Naive thymus-derived CD4-positive, alpha-beta T cell (primary cell): Measurements from ENCODE around the gene ATP8A1. TPM values are rescaled to one million over a fixed set of nuclear protein-coding genes. Genes with fewer than 3 reads are reported as not detected.

Source experiments
- ATAC-seq: fragments of 150-1000 bp; cut with Tn5 transposase; 2 replicates; pipeline ENCODE4 v1.10.0; 2021; ENCODE audit warnings: mild to moderate bottlenecking, moderate library complexity
- CTCF ChIA-PET: fragments of 350-600 bp; sonication (Branson Sonifier 250); formaldehyde crosslinking; loops from one replicate; lab custom pipeline; 2021; ENCODE audit warnings: antibody characterized with exemption; lab: Charles Lee
- POLR2A ChIA-PET: fragments of 350-600 bp; sonication (Branson Sonifier 250); formaldehyde crosslinking; loops from one replicate; lab custom pipeline; 2021; ENCODE audit warnings: antibody characterized with exemption, inconsistent platforms; lab: Charles Lee
- DNase-seq, 9 donors: peaks; one replicate each; pipeline versions ENCODE4 v3.0.0 to v3.0.0-alpha.2; 2020 to 2022; ENCODE audit warnings: mixed read lengths in 1 of 9
- H3K27ac ChIP-seq: one replicate; pipeline ENCODE4 v1.7.0; 2013; ENCODE audit warnings: mild to moderate bottlenecking, low read depth, low read length, moderate library complexity
- H3K27me3 ChIP-seq, 2 donors: one replicate each; pipeline ENCODE4 v1.7.0; 2013; ENCODE audit warnings: low read length in 2 of 2, mild to moderate bottlenecking in 2 of 2, moderate library complexity in 2 of 2; ENCODE audit not compliant: control insufficient read depth in 2 of 2, insufficient read depth in 2 of 2
- H3K36me3 ChIP-seq, 3 experiments: 1 replicate in 2 of 3; 2 replicates in 1 of 3; pipeline ENCODE4 v1.7.0; 2013; ENCODE audit warnings: low read length in 3 of 3, mild to moderate bottlenecking in 3 of 3, moderate library complexity in 1 of 3; ENCODE audit not compliant: insufficient read depth in 3 of 3, control insufficient read depth in 2 of 3
- H3K4me1 ChIP-seq, 2 donors: one replicate each; pipeline ENCODE4 v1.7.0; 2013; ENCODE audit warnings: low read length in 2 of 2, mild to moderate bottlenecking in 2 of 2, moderate library complexity in 1 of 2; ENCODE audit not compliant: control insufficient read depth in 2 of 2, insufficient read depth in 2 of 2
- H3K4me3 ChIP-seq: 2 replicates; pipeline ENCODE4 v1.7.0; 2013; ENCODE audit warnings: mild to moderate bottlenecking, low read length
- H3K9me3 ChIP-seq, 3 experiments: 1 replicate in 2 of 3; 2 replicates in 1 of 3; pipeline ENCODE4 v1.7.0; 2013; ENCODE audit warnings: low read length in 3 of 3; ENCODE audit not compliant: control insufficient read depth in 2 of 3
- H3K27ac Mint-ChIP-seq, 9 donors: one replicate each; pipeline ENCODE4 v1.8.0; 2020 to 2022; ENCODE audit warnings: mixed read lengths in 9 of 9, mild to moderate bottlenecking in 8 of 9, moderate library complexity in 5 of 9, inconsistent platforms in 2 of 9
- H3K27me3 Mint-ChIP-seq, 5 donors: one replicate each; pipeline ENCODE4 v1.8.0; 2021 to 2022; ENCODE audit warnings: mixed read lengths in 5 of 5, mild to moderate bottlenecking in 1 of 5
- H3K36me3 Mint-ChIP-seq, 5 donors: one replicate each; pipeline ENCODE4 v1.8.0; 2020 to 2022; ENCODE audit warnings: mixed read lengths in 5 of 5, mild to moderate bottlenecking in 3 of 5, inconsistent platforms in 1 of 5
- H3K4me1 Mint-ChIP-seq, 7 donors: one replicate each; pipeline ENCODE4 v1.8.0; 2020 to 2022; ENCODE audit warnings: mixed read lengths in 7 of 7, mild to moderate bottlenecking in 3 of 7, inconsistent platforms in 1 of 7
- H3K4me3 Mint-ChIP-seq, 10 donors: one replicate each; pipeline ENCODE4 v1.8.0; 2020 to 2022; ENCODE audit warnings: mild to moderate bottlenecking in 10 of 10, mixed read lengths in 10 of 10, moderate library complexity in 6 of 10, inconsistent platforms in 2 of 10
- H3K9me3 Mint-ChIP-seq, 11 donors: one replicate each; pipeline ENCODE4 v1.8.0; 2020 to 2022; ENCODE audit warnings: mixed read lengths in 11 of 11, mild to moderate bottlenecking in 4 of 11, inconsistent platforms in 1 of 11, moderate library complexity in 1 of 11
- intact Hi-C, 2 donors: fragments of 100-400 bp; cut with micrococcal nuclease; formaldehyde crosslinking; loops; one replicate each; pipeline ENCODE4 v1.15.1; 2023
- polyA plus RNA-seq, 2 donors: library from polyadenylated mRNA; unstranded; fragments of 300-500 nt; fragmentation: Illumina TruSeq; gene quantifications; one replicate each; pipeline ENCODE4 v1.2.3, GENCODE V29; 2021
- total RNA-seq, 6 experiments: library from RNA in 5 of 6; stranded (reverse) in 5 of 6; gene quantifications; 1 replicate in 5 of 6; 2 replicates in 1 of 6; pipeline ENCODE4 v1.2.3 and lab custom pipeline; 2021 to 2026

Gene ATP8A1
- total and polyA plus RNA-seq, 7 experiments from 2014 or later, result 8.8 to 66.8 (median 48.5) TPM

DNA sequence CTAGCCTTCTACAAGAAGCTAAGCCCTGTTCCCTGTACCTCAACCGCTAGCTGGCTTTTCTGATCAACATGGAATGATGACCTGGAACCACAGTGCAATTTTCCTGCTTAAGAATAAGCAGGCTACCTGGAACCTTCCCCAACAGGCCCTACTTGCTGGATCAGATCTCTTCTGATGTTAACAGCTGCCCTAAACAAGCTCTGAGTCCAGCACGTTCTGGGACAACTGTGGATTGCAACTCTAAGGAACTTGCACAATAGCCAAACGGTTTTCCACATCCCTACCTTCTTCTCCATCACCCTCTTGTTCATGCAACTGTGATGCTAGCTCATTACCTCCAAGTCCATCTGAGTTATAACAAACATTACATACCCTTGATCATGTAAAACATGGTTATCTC, 19.8 kb downstream of the ATP8A1 start:
- no peaks in the 10 kb centered on the region for H3K9me3 ChIP-seq
- DNase-seq (no peak), ATAC-seq (no peak)
- POLR2A ChIA-PET, result interaction anchor here (1.8 kb wide), 1 partner anchor 20 kb away, joined by 8 read pairs; the partner anchor contains the start of gene ATP8A1
- no peak overlapping the region for H3K27ac ChIP-seq
- Mint-ChIP-seq H3K27ac (peak overlapping the region in 4 of 9 donors; percentile 1 to 34 (median 7)), H3K27me3 (no peaks in the 10 kb centered on the region), H3K36me3 (peaks cover 0 to 13% (median 4%) of the 10 kb centered on the region in 5 donors), H3K9me3 (peaks cover 0 to 2% (median 0%) of the 10 kb centered on the region in 11 donors), H3K4me3 (peak overlapping the region in 6 of 10 donors; percentile 1 to 50 (median 16)), H3K4me1 (peaks cover 51 to 97% (median 87%) of the 10 kb centered on the region in 7 donors)
- H3K27me3 ChIP-seq, result no peaks in the 10 kb centered on the region
- H3K4me3 ChIP-seq, result no peak overlapping the region
- intact Hi-C loops, result loop anchor here in 1 of 2 donors (1.0 kb wide), 1 partner anchor 9 kb away; no protein-coding TSS in a partner anchor
- H3K36me3 ChIP-seq, result no peaks in the 10 kb centered on the region
- peaks cover 24 to 46% of the 10 kb centered on the region in 2 donors for H3K4me1 ChIP-seq
- CTCF ChIA-PET, result interaction anchor here (0.6 to 1.2 kb wide), 2 partner anchors 9 to 10 kb away, joined by 3 to 5 read pairs; no protein-coding TSS in a partner anchor

DNA sequence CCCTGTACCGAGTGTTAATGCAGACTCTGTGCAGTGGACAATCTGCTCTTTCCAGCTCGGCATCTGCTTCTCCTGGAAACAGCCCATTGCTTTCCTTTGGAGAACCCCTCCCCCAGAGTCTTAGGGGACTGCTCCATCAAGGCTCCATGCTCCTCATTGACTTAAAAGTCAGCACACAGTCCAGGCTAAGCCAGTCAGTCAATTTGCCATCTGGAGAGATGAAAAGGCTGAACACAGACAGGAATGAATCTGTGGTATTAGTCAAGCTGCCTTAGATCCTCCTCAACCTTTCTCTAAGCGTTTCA, 20.3 kb downstream of the ATP8A1 start:
- H3K4me1 Mint-ChIP-seq, result peaks cover 47 to 97% (median 87%) of the 10 kb centered on the region in 7 donors
- H3K27ac Mint-ChIP-seq, result peak overlapping the region in 1 of 9 donors; percentile 12
- Histone ChIP-seq H3K36me3 (no peaks in the 10 kb centered on the region), H3K27ac (no peak overlapping the region), H3K9me3 (no peaks in the 10 kb centered on the region), H3K4me1 (peaks cover 19 to 41% of the 10 kb centered on the region in 2 donors), H3K4me3 (no peak overlapping the region), H3K27me3 (no peaks in the 10 kb centered on the region)
- peaks cover 0 to 3% (median 0%) of the 10 kb centered on the region in 11 donors for H3K9me3 Mint-ChIP-seq
- POLR2A ChIA-PET, result interaction anchor here (1.5 kb wide), 1 partner anchor 20 kb away, joined by 12 read pairs; the partner anchor contains the start of gene ATP8A1
- peaks cover 4 to 12% (median 4%) of the 10 kb centered on the region in 5 donors for H3K36me3 Mint-ChIP-seq
- DNase-seq, result no peak
- H3K27me3 Mint-ChIP-seq, result no peaks in the 10 kb centered on the region
- ATAC-seq, result no peak
- H3K4me3 Mint-ChIP-seq, result peak overlapping the region in 3 of 10 donors; percentile 12 to 54 (median 50)
- intact Hi-C loops, result no loop called here
- CTCF ChIA-PET, result interaction anchor here (1.2 to 1.4 kb wide), 2 partner anchors 8 to 10 kb away, joined by 4 to 5 read pairs; no protein-coding TSS in a partner anchor

DNA sequence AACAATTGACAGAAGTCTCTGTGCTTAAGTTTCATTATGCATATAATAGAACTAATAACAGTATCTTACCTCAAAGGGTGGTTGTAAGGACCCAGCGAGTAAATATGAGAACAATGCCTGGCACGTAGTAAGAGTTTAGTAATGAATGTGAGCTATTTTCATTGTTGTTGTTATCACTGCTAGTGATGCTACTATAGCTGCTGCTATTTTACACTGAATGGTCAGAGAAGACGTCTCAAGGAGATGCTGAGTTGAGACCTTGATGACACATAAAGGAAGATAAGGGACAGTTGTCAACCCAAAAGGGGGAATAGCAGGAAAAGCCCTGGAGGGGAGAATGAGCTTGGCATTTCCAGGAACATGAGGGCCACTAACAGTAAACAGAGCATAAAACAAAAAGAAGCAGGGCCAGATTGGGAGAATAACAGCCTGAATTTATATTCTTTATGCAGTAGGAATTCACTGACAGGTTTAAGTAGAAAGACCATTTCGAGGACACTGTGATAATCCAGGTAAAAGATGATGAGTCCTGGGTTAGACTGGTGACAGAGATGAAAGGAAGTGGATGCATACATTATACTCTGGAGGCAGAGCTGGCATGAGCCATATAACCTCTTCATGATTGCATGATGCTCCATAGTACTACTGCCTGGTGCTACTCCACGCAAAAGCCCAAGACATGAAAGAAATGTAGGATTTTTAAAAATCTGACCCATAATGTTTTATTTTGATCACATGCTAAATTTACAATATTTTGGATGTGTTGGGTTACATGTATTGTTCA, 23.1 kb downstream of the ATP8A1 start:
- no peak for DNase-seq
- POLR2A ChIA-PET, result interaction anchor here (1.0 kb wide), 1 partner anchor 23 kb away, joined by 3 read pairs; the partner anchor contains the start of gene ATP8A1
- H3K27me3 Mint-ChIP-seq, result no peaks in the 10 kb centered on the region
- peak overlapping the region in 3 of 9 donors; percentile 6 to 48 (median 9) for H3K27ac Mint-ChIP-seq
- H3K9me3 Mint-ChIP-seq, result peaks cover 0 to 4% (median 0%) of the 10 kb centered on the region in 11 donors
- intact Hi-C loops, result loop anchor here in 1 of 2 donors (2.0 kb wide), 1 partner anchor 13 kb away; no protein-coding TSS in a partner anchor
- no peak overlapping the region for H3K4me3 ChIP-seq
- ATAC-seq, result no peak
- peaks cover 40 to 97% (median 89%) of the 10 kb centered on the region in 7 donors for H3K4me1 Mint-ChIP-seq
- CTCF ChIA-PET, result no interaction called here
- no peaks in the 10 kb centered on the region for H3K36me3 ChIP-seq
- peak overlapping the region in 1 of 10 donors; percentile 5 for H3K4me3 Mint-ChIP-seq
- no peaks in the 10 kb centered on the region for H3K27me3 ChIP-seq
- no peaks in the 10 kb centered on the region for H3K9me3 ChIP-seq
- peaks cover 14 to 32% of the 10 kb centered on the region in 2 donors for H3K4me1 ChIP-seq
- H3K36me3 Mint-ChIP-seq, result peaks cover 4 to 15% (median 9%) of the 10 kb centered on the region in 5 donors
- no peak overlapping the region for H3K27ac ChIP-seq

DNA sequence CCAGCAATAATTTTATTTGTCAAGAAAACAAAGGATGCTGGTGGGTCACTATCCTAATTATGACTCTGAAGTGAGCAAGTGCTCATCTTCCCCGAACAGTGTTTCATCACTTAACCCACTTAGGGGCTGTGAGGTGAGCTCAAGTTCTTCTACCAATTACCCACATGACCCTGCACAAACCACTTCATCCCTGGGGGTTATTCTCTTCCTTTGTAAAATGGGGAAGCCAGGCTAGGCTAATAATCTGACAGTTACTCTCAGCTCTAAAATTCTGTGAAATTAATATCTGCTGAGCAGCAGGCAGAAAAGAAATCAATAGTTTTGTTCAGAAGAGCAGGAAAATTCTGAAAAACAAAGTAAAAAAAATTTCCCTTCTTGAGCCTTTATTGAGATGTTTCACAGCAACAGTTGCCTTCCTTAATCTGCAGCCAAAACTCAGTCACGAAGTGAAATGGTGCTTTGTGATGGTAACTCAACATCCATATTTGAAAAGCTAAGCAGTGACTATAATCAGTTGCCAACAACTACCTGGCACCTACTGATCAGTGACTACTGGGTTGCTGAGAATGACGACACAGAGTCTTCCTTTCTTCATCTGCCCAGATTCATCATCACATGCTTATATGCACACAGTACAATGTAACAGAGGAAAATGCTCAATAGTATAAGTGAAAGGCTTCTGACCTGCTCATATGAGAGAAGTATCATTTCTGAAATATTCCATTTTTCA, 24.1 kb downstream of the ATP8A1 start:
- DNase-seq (no peak), ATAC-seq (no peak)
- intact Hi-C loops, result loop anchor here in 1 of 2 donors (2.0 kb wide), 1 partner anchor 14 kb away; no protein-coding TSS in a partner anchor
- H3K36me3 Mint-ChIP-seq, result peaks cover 4 to 17% (median 9%) of the 10 kb centered on the region in 5 donors
- CTCF ChIA-PET, result no interaction called here
- H3K27ac ChIP-seq, result no peak overlapping the region
- H3K9me3 ChIP-seq, result no peaks in the 10 kb centered on the region
- POLR2A ChIA-PET, result interaction anchor here (1.2 kb wide), 1 partner anchor 23 kb away, joined by 3 read pairs; no protein-coding TSS in a partner anchor
- H3K4me3 Mint-ChIP-seq, result no peak overlapping the region
- no peaks in the 10 kb centered on the region for H3K27me3 ChIP-seq
- peaks cover 45 to 97% (median 89%) of the 10 kb centered on the region in 7 donors for H3K4me1 Mint-ChIP-seq
- H3K4me1 ChIP-seq, result peaks cover 24 to 35% of the 10 kb centered on the region in 2 donors
- H3K36me3 ChIP-seq, result no peaks in the 10 kb centered on the region
- H3K27ac Mint-ChIP-seq, result peak overlapping the region in 4 of 9 donors; percentile 6 to 26 (median 12)
- H3K4me3 ChIP-seq, result no peak overlapping the region
- peaks cover 0 to 4% (median 0%) of the 10 kb centered on the region in 11 donors for H3K9me3 Mint-ChIP-seq
- H3K27me3 Mint-ChIP-seq, result no peaks in the 10 kb centered on the region

DNA sequence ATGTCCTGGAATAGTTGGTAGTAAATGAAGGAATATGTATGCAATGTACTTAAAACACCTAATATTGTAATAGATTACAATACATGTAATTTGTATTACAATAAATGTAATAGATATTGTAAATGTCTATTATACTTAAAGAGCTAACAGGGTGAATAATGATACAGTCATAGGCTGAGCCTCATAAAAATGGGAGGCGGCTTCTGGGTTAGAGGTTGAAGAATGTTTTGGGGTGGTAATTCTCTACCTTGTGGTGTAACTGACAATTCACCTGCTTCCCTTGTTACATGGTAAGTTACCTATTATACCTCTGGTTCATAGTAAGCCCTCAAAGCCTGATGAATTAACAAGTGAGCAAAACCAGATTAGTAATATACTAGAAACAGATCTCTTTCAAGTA, 26.0 kb downstream of the ATP8A1 start:
- POLR2A ChIA-PET, result no interaction called here
- H3K9me3 ChIP-seq, result no peaks in the 10 kb centered on the region
- no peak overlapping the region for H3K27ac ChIP-seq
- no peaks in the 10 kb centered on the region for H3K36me3 ChIP-seq
- Mint-ChIP-seq H3K36me3 (peaks cover 4 to 16% (median 14%) of the 10 kb centered on the region in 5 donors), H3K4me1 (peaks cover 44 to 97% (median 89%) of the 10 kb centered on the region in 7 donors), H3K4me3 (no peak overlapping the region), H3K27ac (peak overlapping the region in 3 of 9 donors; percentile 42 to 97 (median 96)), H3K9me3 (peaks cover 0 to 4% (median 0%) of the 10 kb centered on the region in 11 donors), H3K27me3 (no peaks in the 10 kb centered on the region)
- no peak for DNase-seq
- no peak overlapping the region for H3K4me3 ChIP-seq
- CTCF ChIA-PET, result no interaction called here
- intact Hi-C loops, result loop anchor here in 1 of 2 donors (2.0 kb wide), 1 partner anchor 14 kb away; no protein-coding TSS in a partner anchor
- H3K27me3 ChIP-seq, result no peaks in the 10 kb centered on the region
- no peak for ATAC-seq
- H3K4me1 ChIP-seq, result peaks cover 31 to 40% of the 10 kb centered on the region in 2 donors

DNA sequence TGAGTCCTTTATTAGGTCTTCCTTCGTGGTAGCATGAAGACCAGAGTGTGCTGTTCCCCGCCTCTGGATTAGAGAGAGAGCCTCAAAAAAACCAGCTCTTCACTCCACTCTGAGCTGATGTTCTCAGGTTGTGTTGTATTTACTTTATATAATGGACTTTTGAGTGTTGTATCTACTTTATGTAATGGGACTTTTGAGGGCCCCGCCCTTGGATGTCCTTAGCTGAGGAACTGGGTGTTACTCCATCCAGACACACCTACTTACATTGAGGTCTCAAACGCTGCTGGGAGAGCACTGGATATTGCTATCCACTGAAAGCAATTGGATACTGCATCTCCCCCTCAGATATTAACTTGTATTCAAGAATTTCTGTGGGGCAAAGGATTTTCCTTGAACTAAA, 28.2 kb downstream of the ATP8A1 start:
- Mint-ChIP-seq H3K27me3 (no peaks in the 10 kb centered on the region), H3K4me3 (peak overlapping the region in 8 of 10 donors; percentile 14 to 86 (median 76)), H3K36me3 (peaks cover 4 to 28% (median 19%) of the 10 kb centered on the region in 5 donors), H3K9me3 (peaks cover 0 to 4% (median 0%) of the 10 kb centered on the region in 11 donors), H3K4me1 (peaks cover 39 to 84% (median 80%) of the 10 kb centered on the region in 7 donors), H3K27ac (peak overlapping the region in 8 of 9 donors; percentile 91 to 99 (median 96))
- intact Hi-C loops, result loop anchor here (1.0 kb wide), 2 partner anchors 9 to 29 kb away; partner anchors contain the start of gene ATP8A1 (in 2 of the 2)
- ATAC-seq (no peak), DNase-seq (no peak)
- H3K27ac ChIP-seq, result peak overlapping the region; percentile 70
- no peaks in the 10 kb centered on the region for H3K9me3 ChIP-seq
- no peak overlapping the region for H3K4me3 ChIP-seq
- H3K36me3 ChIP-seq, result no peaks in the 10 kb centered on the region
- ChIA-PET CTCF (interaction anchor here (0.9 to 1.5 kb wide), 4 partner anchors 14 to 121 kb away, joined by 3 to 5 read pairs (median 4); partner anchors contain the start of gene ATP8A1), POLR2A (interaction anchor here (0.9 to 3.6 kb wide), 3 partner anchors 22 to 42 kb away, joined by 3 to 19 read pairs (median 3); partner anchors contain the start of gene ATP8A1)
- H3K27me3 ChIP-seq, result no peaks in the 10 kb centered on the region
- peaks cover 31 to 40% of the 10 kb centered on the region in 2 donors for H3K4me1 ChIP-seq
